IMR-90 (cell line): ENCODE measurements around the gene KCNF1. TPM values are rescaled to one million over a fixed set of nuclear protein-coding genes. Genes with fewer than 3 reads are reported as not detected.

Source experiments
- CEBPB ChIP-seq: IDR thresholded peaks from 2 replicates; pipeline ENCODE4 v1.6.1; 2012; ENCODE audit warnings: low read depth, low read length, improper control_type of control experiment
- CHD1 ChIP-seq: IDR thresholded peaks from 2 replicates; pipeline ENCODE4 v1.6.1; 2012; ENCODE audit warnings: low read depth, low read length, improper control_type of control experiment
- MAZ ChIP-seq: IDR thresholded peaks from 2 replicates; pipeline ENCODE4 v1.6.1; 2012; ENCODE audit warnings: low read depth, mild to moderate bottlenecking, low read length, improper control_type of control experiment, moderate library complexity, borderline replicate concordance
- NFE2L2 ChIP-seq: fragments of 150-350 bp; IDR thresholded peaks from 2 replicates; pipeline ENCODE4 v1.6.1; 2016; ENCODE audit warnings: low read depth, mild to moderate bottlenecking, low read length
- RCOR1 ChIP-seq: IDR thresholded peaks from 2 replicates; pipeline ENCODE4 v1.6.1; 2012; ENCODE audit warnings: mild to moderate bottlenecking, low read length, improper control_type of control experiment; ENCODE audit not compliant: insufficient replicate concordance
- RFX5 ChIP-seq: IDR thresholded peaks from 2 replicates; pipeline ENCODE4 v1.8.0; 2012; ENCODE audit warnings: low read depth, mild to moderate bottlenecking, low read length, moderate library complexity
- SMC3 ChIP-seq: fragments of 150-350 bp; IDR thresholded peaks from 2 replicates; pipeline ENCODE4 v1.6.1; 2016; ENCODE audit warnings: low read depth, mild to moderate bottlenecking, antibody characterized with exemption, low read length, moderate library complexity
- polyA plus RNA-seq, 3 experiments: library from polyadenylated mRNA; depleted of rRNA; stranded (reverse); fragments of >200 nt; gene quantifications; 2 replicates each; pipeline ENCODE4 v1.2.3, GENCODE V29; 2012; ENCODE audit warnings: low replicate concordance in 1 of 3
- total RNA-seq: library from RNA; depleted of rRNA; stranded (reverse); fragments of >200 nt; gene quantifications from 2 replicates; pipeline ENCODE4 v1.2.3, GENCODE V29; 2012

Gene KCNF1
- total and polyA plus RNA-seq, 2 of the 4 experiments (the other 2 are of a cell fraction) = 0.54 to 1.4 TPM

GRCh38 chr2:10909050-10909995, 2.4 kb upstream of the KCNF1 start (continued):
- no peak for TF ChIP-seq RFX5
- peak; percentile 59; the same call in 1 of the 2 replicates for TF ChIP-seq CEBPB
- TF ChIP-seq RCOR1 = no peak
- no peak for TF ChIP-seq NFE2L2
- TF ChIP-seq CHD1 = no peak
- TF ChIP-seq MAZ = no peak
- TF ChIP-seq SMC3 = peak; percentile 11; the same call in 1 of the 2 replicates
